ENCODE data around the gene EXD3. TPM values are rescaled to one million over a fixed set of nuclear protein-coding genes. Genes with fewer than 3 reads are reported as not detected.
A peak's percentile ranks its signal among the peaks of the same experiment; 100 is the strongest.

EXD3 gene
- total and polyA plus RNA-seq, 2 of the 13 experiments (the other 11 are each of a cell fraction or from before 2014, with no cell fraction given): 2.7 to 4.8 TPM

DNA sequence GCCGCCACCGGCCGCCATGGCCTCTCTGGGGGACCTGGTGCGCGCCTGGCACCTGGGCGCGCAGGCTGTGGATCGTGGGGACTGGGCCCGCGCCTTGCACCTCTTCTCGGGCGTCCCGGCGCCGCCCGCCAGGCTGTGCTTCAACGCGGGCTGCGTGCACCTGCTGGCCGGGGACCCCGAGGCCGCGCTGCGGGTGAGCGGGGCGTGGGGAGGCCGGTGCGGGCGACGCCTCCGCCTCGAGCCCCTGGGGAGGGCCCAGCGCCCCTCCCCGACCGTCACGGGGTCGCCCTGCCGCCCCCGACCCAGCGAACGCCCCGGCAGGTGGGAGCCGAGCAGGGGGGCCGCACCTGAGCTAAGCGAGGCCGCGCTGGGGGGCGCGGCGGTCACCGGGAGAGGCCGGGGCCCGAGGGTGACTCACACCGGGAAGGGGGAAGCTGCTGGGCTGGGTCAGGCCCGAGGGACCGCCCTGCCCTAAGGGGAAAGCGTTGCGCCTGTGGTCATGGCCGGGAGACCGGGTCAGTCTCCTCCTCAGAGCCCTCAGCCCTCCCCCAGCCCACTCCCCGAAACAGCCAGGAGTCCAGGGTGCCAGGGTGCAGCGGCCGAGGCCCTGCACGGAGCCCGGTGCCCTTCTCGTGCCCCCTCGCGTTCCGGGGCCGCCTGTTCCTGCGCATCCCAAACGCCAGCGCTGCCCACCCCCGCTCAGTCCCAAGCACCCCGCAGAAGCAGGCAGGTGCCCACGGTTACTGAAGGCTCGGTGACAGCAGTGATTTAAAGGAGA lies 741 bp upstream of the EXD3 start (continued):
- TF ChIP-seq, protein P1, sequence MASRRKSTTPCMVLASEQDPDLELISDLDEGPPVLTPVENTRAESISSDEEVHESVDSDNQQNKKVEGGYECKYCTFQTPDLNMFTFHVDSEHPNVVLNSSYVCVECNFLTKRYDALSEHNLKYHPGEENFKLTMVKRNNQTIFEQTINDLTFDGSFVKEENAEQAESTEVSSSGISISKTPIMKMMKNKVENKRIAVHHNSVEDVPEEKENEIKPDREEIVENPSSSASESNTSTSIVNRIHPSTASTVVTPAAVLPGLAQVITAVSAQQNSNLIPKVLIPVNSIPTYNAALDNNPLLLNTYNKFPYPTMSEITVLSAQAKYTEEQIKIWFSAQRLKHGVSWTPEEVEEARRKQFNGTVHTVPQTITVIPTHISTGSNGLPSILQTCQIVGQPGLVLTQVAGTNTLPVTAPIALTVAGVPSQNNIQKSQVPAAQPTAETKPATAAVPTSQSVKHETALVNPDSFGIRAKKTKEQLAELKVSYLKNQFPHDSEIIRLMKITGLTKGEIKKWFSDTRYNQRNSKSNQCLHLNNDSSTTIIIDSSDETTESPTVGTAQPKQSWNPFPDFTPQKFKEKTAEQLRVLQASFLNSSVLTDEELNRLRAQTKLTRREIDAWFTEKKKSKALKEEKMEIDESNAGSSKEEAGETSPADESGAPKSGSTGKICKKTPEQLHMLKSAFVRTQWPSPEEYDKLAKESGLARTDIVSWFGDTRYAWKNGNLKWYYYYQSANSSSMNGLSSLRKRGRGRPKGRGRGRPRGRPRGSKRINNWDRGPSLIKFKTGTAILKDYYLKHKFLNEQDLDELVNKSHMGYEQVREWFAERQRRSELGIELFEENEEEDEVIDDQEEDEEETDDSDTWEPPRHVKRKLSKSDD (CRISPR knock-in tag; IDR thresholded peaks at IDR 0.05; ENCODE audit: low read depth): 0 out of 2 replicates have a peak, but pooled peaks have one; percentile 14
- TF ChIP-seq ZNF7 (CRISPR knock-in tag; IDR thresholded peaks at IDR 0.05) (no peak), ISL2 (CRISPR knock-in tag; IDR thresholded peaks at IDR 0.05) (0 out of 2 replicates have a peak, but pooled peaks have one; percentile 1), CBX5 (CRISPR knock-in tag; IDR thresholded peaks at IDR 0.05; ENCODE audit: borderline replicate concordance) (no peak), YEATS4 (CRISPR knock-in tag; IDR thresholded peaks at IDR 0.05; ENCODE audit: borderline replicate concordance) (0 out of 2 replicates have a peak, but pooled peaks have one; percentile 3), ZBTB42 (CRISPR knock-in tag; IDR thresholded peaks at IDR 0.05) (no peak), FOSL2 (CRISPR knock-in tag; IDR thresholded peaks at IDR 0.05) (peak; percentile 82), NFKB2 (CRISPR knock-in tag; IDR thresholded peaks at IDR 0.05; ENCODE audit: borderline replicate concordance) (no peak)
- TF ChIP-seq, protein P2, sequence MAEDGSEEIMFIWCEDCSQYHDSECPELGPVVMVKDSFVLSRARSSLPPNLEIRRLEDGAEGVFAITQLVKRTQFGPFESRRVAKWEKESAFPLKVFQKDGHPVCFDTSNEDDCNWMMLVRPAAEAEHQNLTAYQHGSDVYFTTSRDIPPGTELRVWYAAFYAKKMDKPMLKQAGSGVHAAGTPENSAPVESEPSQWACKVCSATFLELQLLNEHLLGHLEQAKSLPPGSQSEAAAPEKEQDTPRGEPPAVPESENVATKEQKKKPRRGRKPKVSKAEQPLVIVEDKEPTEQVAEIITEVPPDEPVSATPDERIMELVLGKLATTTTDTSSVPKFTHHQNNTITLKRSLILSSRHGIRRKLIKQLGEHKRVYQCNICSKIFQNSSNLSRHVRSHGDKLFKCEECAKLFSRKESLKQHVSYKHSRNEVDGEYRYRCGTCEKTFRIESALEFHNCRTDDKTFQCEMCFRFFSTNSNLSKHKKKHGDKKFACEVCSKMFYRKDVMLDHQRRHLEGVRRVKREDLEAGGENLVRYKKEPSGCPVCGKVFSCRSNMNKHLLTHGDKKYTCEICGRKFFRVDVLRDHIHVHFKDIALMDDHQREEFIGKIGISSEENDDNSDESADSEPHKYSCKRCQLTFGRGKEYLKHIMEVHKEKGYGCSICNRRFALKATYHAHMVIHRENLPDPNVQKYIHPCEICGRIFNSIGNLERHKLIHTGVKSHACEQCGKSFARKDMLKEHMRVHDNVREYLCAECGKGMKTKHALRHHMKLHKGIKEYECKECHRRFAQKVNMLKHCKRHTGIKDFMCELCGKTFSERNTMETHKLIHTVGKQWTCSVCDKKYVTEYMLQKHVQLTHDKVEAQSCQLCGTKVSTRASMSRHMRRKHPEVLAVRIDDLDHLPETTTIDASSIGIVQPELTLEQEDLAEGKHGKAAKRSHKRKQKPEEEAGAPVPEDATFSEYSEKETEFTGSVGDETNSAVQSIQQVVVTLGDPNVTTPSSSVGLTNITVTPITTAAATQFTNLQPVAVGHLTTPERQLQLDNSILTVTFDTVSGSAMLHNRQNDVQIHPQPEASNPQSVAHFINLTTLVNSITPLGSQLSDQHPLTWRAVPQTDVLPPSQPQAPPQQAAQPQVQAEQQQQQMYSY (CRISPR knock-in tag; IDR thresholded peaks at IDR 0.05): no peak
- TF ChIP-seq, protein P3, sequence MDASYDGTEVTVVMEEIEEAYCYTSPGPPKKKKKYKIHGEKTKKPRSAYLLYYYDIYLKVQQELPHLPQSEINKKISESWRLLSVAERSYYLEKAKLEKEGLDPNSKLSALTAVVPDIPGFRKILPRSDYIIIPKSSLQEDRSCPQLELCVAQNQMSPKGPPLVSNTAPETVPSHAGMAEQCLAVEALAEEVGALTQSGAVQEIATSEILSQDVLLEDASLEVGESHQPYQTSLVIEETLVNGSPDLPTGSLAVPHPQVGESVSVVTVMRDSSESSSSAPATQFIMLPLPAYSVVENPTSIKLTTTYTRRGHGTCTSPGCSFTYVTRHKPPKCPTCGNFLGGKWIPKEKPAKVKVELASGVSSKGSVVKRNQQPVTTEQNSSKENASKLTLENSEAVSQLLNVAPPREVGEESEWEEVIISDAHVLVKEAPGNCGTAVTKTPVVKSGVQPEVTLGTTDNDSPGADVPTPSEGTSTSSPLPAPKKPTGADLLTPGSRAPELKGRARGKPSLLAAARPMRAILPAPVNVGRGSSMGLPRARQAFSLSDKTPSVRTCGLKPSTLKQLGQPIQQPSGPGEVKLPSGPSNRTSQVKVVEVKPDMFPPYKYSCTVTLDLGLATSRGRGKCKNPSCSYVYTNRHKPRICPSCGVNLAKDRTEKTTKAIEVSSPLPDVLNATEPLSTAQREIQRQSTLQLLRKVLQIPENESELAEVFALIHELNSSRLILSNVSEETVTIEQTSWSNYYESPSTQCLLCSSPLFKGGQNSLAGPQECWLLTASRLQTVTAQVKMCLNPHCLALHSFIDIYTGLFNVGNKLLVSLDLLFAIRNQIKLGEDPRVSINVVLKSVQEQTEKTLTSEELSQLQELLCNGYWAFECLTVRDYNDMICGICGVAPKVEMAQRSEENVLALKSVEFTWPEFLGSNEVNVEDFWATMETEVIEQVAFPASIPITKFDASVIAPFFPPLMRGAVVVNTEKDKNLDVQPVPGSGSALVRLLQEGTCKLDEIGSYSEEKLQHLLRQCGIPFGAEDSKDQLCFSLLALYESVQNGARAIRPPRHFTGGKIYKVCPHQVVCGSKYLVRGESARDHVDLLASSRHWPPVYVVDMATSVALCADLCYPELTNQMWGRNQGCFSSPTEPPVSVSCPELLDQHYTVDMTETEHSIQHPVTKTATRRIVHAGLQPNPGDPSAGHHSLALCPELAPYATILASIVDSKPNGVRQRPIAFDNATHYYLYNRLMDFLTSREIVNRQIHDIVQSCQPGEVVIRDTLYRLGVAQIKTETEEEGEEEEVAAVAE (CRISPR knock-in tag; IDR thresholded peaks at IDR 0.05; ENCODE audit: borderline replicate concordance): no peak
- TF ChIP-seq, protein P4, sequence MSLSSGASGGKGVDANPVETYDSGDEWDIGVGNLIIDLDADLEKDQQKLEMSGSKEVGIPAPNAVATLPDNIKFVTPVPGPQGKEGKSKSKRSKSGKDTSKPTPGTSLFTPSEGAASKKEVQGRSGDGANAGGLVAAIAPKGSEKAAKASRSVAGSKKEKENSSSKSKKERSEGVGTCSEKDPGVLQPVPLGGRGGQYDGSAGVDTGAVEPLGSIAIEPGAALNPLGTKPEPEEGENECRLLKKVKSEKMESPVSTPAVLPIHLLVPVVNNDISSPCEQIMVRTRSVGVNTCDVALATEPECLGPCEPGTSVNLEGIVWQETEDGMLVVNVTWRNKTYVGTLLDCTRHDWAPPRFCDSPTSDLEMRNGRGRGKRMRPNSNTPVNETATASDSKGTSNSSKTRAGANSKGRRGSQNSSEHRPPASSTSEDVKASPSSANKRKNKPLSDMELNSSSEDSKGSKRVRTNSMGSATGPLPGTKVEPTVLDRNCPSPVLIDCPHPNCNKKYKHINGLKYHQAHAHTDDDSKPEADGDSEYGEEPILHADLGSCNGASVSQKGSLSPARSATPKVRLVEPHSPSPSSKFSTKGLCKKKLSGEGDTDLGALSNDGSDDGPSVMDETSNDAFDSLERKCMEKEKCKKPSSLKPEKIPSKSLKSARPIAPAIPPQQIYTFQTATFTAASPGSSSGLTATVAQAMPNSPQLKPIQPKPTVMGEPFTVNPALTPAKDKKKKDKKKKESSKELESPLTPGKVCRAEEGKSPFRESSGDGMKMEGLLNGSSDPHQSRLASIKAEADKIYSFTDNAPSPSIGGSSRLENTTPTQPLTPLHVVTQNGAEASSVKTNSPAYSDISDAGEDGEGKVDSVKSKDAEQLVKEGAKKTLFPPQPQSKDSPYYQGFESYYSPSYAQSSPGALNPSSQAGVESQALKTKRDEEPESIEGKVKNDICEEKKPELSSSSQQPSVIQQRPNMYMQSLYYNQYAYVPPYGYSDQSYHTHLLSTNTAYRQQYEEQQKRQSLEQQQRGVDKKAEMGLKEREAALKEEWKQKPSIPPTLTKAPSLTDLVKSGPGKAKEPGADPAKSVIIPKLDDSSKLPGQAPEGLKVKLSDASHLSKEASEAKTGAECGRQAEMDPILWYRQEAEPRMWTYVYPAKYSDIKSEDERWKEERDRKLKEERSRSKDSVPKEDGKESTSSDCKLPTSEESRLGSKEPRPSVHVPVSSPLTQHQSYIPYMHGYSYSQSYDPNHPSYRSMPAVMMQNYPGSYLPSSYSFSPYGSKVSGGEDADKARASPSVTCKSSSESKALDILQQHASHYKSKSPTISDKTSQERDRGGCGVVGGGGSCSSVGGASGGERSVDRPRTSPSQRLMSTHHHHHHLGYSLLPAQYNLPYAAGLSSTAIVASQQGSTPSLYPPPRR (CRISPR knock-in tag; IDR thresholded peaks at IDR 0.05; ENCODE audit: borderline replicate concordance): no peak
